Gastroesophageal sphincter (tissue), 4 donors: ENCODE results near the gene MTCL3. TPM values are rescaled to one million over a fixed set of nuclear protein-coding genes. Genes with fewer than 3 reads are reported as not detected.
"Not testable (repeated sequence)": the region's sequence is repeated elsewhere in the genome, so short reads cannot be mapped to it uniquely, and the experiment has no call there.

ENCODE experiments used
- ATAC-seq: fragments of 150-250 bp; one replicate; pipeline ENCODE4 v1.9.1; 2016; ENCODE audit warnings: mild to moderate bottlenecking, moderate library complexity
- H3K27ac ChIP-seq, 4 donors: fragments of 200-600 bp; sonication (generic) in 3 of 4; 1 replicate in 3 of 4; 2 replicates in 1 of 4; pipeline ENCODE4 v1.5.1; 2016 to 2019
- H3K27me3 ChIP-seq: fragments of 200-600 bp; sonication (generic); one replicate; pipeline ENCODE4 v1.5.1; 2019
- H3K36me3 ChIP-seq, 2 donors: fragments of 200-600 bp; sonication (generic); one replicate each; pipeline ENCODE4 v1.5.1; 2019; ENCODE audit warnings: control low read depth in 1 of 2
- H3K4me1 ChIP-seq, 3 donors: fragments of 200-600 bp; sonication (generic); 1 replicate in 2 of 3; 2 replicates in 1 of 3; pipeline ENCODE4 v1.5.1; 2016 to 2019; ENCODE audit warnings: control low read depth in 2 of 3
- H3K4me3 ChIP-seq, 2 donors: fragments of 200-600 bp; sonication (generic); one replicate each; pipeline ENCODE4 v1.5.1; 2019; ENCODE audit warnings: mild to moderate bottlenecking in 1 of 2, moderate library complexity in 1 of 2
- H3K9me3 ChIP-seq, 3 donors: fragments of 200-600 bp; sonication (generic); one replicate each; pipeline ENCODE4 v1.5.1; 2017 to 2019; ENCODE audit warnings: control low read depth in 2 of 3
- EP300 ChIP-seq: sonication (generic); formaldehyde crosslinking; IDR thresholded peaks from one replicate; pipeline ENCODE4 v1.6.1; 2017; ENCODE audit warnings: antibody characterized with exemption, mild to moderate bottlenecking
- POLR2A ChIP-seq, 2 donors: fragments of 450-650 bp; IDR thresholded peaks; one replicate each; pipeline ENCODE4 v1.6.1; 2017; ENCODE audit warnings: antibody characterized with exemption in 2 of 2, mild to moderate bottlenecking in 2 of 2, moderate library complexity in 1 of 2
- POLR2AphosphoS5 ChIP-seq: sonication (generic); formaldehyde crosslinking; IDR thresholded peaks from one replicate; pipeline ENCODE4 v1.6.1; 2017; ENCODE audit warnings: antibody characterized with exemption
- WGBS, 2 donors: methylation state at CpG; one replicate each; pipeline ENCODE4 v1.1.5; 2018; ENCODE audit warnings: low coverage in 1 of 2; 5-methylcytosine and 5-hydroxymethylcytosine counted together
- small RNA-seq, 4 donors: library from RNA; depleted of rRNA; stranded (forward); fragments of <200 nt; gene quantifications; one replicate each; pipeline ENCODE3, GENCODE V24; 2016
- total RNA-seq, 4 donors: library from RNA; depleted of rRNA; stranded (reverse); fragments of >200 nt; gene quantifications; one replicate each; pipeline ENCODE4 v1.1.0, GENCODE V29; 2016
- TF ChIP-seq, protein P1 (sequence below), 4 experiments: fragments of 200-600 bp in 2 of 4; fragments of 450-650 bp in 2 of 4; sonication (generic) in 1 of 4; IDR thresholded peaks; one replicate each; pipeline ENCODE4 v1.5.1; 2017 to 2019; ENCODE audit warnings: antibody characterized with exemption in 4 of 4, mild to moderate bottlenecking in 2 of 4, moderate library complexity in 2 of 4

Gene MTCL3

DNA sequence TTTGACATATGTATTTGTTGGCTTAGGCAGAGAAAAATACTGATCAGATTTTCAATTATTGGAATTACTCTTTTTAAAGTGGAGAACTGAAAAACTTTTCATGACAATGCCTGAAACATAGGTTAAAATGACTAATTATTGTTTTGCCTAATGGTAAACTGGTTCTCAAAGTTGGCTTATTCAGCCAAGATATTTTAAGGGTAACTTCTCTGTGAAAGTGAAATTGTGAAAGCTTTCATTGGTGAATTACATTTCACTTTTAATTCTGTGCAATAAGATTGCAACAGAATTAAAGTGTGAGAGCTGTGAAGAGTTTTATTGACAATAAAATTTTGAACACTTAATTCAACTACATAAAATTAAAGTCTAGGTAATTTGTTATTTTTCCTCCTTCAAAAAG is 84.5 kb downstream of the MTCL3 start:
- Histone ChIP-seq H3K27ac (no peak overlapping the region), H3K4me3 (no peak overlapping the region), H3K9me3 (no peaks in the 10 kb centered on the region), H3K36me3 (no peaks in the 10 kb centered on the region), H3K4me1 (peaks cover 0 to 6% (median 0%) of the 10 kb centered on the region in 3 donors), H3K27me3 (no peaks in the 10 kb centered on the region)
- no peak for ATAC-seq
- no peak for TF ChIP-seq POLR2AphosphoS5
- TF ChIP-seq, protein P1, sequence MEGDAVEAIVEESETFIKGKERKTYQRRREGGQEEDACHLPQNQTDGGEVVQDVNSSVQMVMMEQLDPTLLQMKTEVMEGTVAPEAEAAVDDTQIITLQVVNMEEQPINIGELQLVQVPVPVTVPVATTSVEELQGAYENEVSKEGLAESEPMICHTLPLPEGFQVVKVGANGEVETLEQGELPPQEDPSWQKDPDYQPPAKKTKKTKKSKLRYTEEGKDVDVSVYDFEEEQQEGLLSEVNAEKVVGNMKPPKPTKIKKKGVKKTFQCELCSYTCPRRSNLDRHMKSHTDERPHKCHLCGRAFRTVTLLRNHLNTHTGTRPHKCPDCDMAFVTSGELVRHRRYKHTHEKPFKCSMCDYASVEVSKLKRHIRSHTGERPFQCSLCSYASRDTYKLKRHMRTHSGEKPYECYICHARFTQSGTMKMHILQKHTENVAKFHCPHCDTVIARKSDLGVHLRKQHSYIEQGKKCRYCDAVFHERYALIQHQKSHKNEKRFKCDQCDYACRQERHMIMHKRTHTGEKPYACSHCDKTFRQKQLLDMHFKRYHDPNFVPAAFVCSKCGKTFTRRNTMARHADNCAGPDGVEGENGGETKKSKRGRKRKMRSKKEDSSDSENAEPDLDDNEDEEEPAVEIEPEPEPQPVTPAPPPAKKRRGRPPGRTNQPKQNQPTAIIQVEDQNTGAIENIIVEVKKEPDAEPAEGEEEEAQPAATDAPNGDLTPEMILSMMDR (IDR thresholded peaks at IDR 0.05), result no peak

DNA sequence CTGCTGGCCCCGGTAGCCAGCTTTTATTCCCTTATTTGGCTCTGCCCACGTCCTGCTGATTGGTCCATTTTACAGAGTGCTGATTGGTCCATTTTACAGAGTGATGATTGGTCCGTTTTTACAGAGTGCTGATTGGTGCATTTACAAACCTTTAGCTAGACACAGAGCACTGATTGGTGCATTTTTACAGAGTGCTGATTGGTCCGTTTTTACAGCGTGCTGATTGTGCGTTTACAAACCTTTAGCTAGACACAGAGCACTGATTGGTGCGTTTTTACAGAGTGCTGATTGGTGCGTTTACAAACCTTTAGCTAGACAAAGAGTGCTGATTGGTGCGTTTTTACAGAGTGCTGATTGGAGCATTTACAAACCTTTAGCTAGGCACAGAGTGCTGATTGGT is 90.6 kb downstream of the MTCL3 start:
- not testable (repeated sequence) for ATAC-seq, H3K9me3 ChIP-seq, H3K27me3 ChIP-seq, H3K36me3 ChIP-seq, H3K4me1 ChIP-seq, H3K27ac ChIP-seq, H3K4me3 ChIP-seq
- 84 to 85% methylated on average over 5 to 9 of the region's 9 CpGs for WGBS, 2 donors

DNA sequence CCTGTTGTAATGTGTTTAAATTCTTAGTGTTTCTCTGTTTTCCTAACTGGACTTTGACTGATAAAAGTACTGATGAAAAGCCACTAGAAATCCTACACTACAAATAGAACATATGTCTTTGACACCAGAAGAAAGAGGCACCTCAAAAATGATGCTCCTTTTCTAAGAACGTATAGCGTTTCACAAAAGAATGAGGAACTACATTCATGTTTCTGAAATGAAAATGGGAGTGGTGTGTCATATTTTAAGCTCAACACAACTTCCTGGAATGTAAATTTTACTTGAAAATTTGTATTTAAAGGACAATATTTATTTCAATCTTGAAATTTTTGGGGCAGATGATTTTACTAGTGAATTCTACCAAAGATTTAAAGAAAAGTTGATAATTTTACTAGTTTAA is 95.2 kb downstream of the MTCL3 start:
- 61 to 64% methylated on average over 2 of the region's 2 CpGs for WGBS, 2 donors
- Histone ChIP-seq H3K4me3 (no peak overlapping the region), H3K27me3 (no peaks in the 10 kb centered on the region), H3K9me3 (no peaks in the 10 kb centered on the region), H3K4me1 (peaks cover 0 to 29% (median 2%) of the 10 kb centered on the region in 3 donors), H3K36me3 (no peaks in the 10 kb centered on the region), H3K27ac (peak overlapping the region in 2 of 4 donors; percentile 51 to 71)
- TF ChIP-seq EP300 (no peak), POLR2A (IDR thresholded peaks at IDR 0.05) (no peak), POLR2AphosphoS5 (no peak)
- TF ChIP-seq, protein P1 (IDR thresholded peaks at IDR 0.05), result no peak
- ATAC-seq, result no peak

Small RNAs within 50 kb of the gene (small RNA-seq; reads per million reads assigned to genes)
- gene KIAA0408, result 0 reads per million in 4 donors

Other genes starting within 250 kb of the MTCL3 start
- 10 to 100 TPM; 52.0 to 74.4 (median 58.9) TPM for gene ECHDC1, start 175.7 kb downstream of the MTCL3 start, total RNA-seq
- 10 to 100 TPM; 25.2 to 83.3 (median 47.8) TPM for gene KIAA0408, start 59.9 kb downstream of the MTCL3 start, total RNA-seq
- not detected for gene C6orf58, start 57.8 kb upstream of the MTCL3 start, total RNA-seq